ENCODE measurements around the gene BMPR1B.

Gene BMPR1B

DNA sequence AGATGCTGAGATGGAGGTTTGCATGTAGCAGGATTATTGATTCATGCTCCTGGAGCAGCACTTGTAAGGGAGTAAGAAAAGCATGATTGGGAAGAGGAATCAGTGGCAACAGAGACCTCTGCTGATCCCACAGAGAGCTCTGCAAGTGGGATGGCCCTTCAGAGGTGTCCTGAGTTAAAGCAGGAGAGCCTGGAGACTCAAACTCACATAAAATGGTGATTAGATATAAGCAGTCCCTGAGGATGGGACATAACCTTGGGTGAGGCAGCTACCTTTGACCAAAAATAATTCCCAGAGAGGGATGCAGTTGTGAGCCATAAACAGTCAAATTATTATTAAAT, 25.4 kb upstream of the BMPR1B start:
- DNase-seq (ENCODE audit: insufficient read length) (no peak), FAIRE-seq (no peak)
- TF ChIP-seq TAF1 (IDR thresholded peaks at IDR 0.05; ENCODE audit: borderline replicate concordance, low read depth, low read length) (no peak), POLR2AphosphoS5 (IDR thresholded peaks at IDR 0.05; ENCODE audit: low read depth, low read length) (no peak), POLR2A (IDR thresholded peaks at IDR 0.05; ENCODE audit: low read depth, low read length) (no peak)

DNA sequence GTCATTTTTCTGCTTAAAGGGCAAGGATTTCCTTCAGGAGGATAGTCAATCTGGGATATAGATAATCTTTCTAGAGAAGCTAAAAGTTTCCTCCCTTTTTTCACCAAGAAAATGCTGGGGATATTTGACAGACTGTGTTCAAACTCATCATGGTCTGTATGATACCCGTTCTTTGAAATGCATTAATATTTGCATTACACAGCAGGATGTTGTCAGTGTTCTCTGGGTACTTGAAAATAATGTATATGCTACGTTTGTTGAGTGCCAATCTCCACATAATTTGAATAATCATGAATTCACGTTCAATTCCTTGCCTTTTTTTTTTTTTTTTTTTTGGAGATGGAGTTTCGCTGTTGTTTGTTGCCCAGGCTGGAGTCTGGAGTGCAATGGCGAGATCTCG, 18.0 kb upstream of the BMPR1B start:
- no peak for DNase-seq (ENCODE audit: insufficient read length)
- FAIRE-seq, result no peak
- TF ChIP-seq TAF1 (IDR thresholded peaks at IDR 0.05; ENCODE audit: borderline replicate concordance, low read depth, low read length), result no peak
- TF ChIP-seq POLR2A (IDR thresholded peaks at IDR 0.05; ENCODE audit: low read depth, low read length), result no peak
- no peak for TF ChIP-seq POLR2AphosphoS5 (IDR thresholded peaks at IDR 0.05; ENCODE audit: low read depth, low read length)

DNA sequence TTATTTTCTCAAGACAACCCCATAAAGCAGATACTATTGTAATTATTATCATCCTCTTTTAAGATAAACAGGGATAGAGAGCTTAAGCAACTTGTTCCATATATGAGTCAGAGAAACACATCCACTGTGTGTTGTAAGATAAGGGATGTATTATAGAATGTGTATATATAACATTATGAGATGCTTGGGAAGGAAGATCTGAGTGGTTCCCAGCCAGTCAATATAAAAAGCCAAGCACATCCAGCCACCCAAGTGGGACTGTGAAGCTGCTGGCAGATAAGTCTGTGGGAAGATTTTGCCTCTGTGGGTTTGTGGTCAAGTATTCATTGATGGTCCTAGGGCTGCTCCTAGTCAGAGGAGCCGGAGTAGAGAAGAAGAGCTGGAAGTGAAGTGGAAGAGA, 16.5 kb upstream of the BMPR1B start:
- FAIRE-seq (no peak), DNase-seq (ENCODE audit: insufficient read length) (no peak)
- TF ChIP-seq POLR2AphosphoS5 (IDR thresholded peaks at IDR 0.05; ENCODE audit: low read depth, low read length), result no peak
- TF ChIP-seq TAF1 (IDR thresholded peaks at IDR 0.05; ENCODE audit: borderline replicate concordance, low read depth, low read length), result no peak
- no peak for TF ChIP-seq POLR2A (IDR thresholded peaks at IDR 0.05; ENCODE audit: low read depth, low read length)

DNA sequence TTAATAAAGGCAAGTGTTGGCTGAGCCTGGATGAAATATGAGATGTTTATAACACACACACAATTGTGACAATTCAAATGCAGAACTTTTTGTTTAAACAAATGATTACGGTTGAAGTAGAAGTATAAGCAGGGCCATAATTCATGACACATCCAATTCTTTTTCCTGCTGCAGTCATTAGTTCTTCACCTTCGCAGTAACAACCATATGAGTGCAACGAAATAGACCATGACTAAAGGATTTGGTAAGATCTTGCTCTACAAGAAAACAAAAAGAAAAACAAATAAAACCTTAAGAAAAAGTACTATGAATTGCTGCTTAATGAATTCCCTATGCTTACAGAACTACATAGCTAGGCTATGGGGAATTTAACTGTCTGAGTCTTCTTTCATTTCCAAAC, 13.9 kb upstream of the BMPR1B start:
- FAIRE-seq (no peak), DNase-seq (ENCODE audit: insufficient read length) (no peak)
- TF ChIP-seq TAF1 (IDR thresholded peaks at IDR 0.05; ENCODE audit: borderline replicate concordance, low read depth, low read length), result no peak
- TF ChIP-seq POLR2A (IDR thresholded peaks at IDR 0.05; ENCODE audit: low read depth, low read length), result no peak
- TF ChIP-seq POLR2AphosphoS5 (IDR thresholded peaks at IDR 0.05; ENCODE audit: low read depth, low read length), result no peak

DNA sequence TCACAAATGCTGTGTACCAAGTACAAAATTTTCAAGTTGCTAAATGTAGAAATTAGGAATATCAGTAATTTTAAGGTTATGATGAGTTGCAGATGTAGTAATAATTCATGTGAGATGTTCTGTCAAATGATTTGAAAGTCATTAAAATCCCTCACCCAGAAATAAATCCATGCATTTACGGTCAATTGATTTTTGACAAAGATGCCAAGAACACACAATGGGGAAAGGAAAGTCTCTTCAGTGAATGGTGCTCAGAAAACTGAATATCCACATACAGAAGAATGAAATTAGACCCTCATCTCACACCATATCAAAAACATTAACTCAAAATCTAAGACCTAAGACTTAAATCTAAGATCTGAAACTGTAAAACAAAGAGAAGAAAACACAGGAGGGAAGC, 12.9 kb upstream of the BMPR1B start:
- TF ChIP-seq TAF1 (IDR thresholded peaks at IDR 0.05; ENCODE audit: borderline replicate concordance, low read depth, low read length) (no peak), POLR2A (IDR thresholded peaks at IDR 0.05; ENCODE audit: low read depth, low read length) (no peak), POLR2AphosphoS5 (IDR thresholded peaks at IDR 0.05; ENCODE audit: low read depth, low read length) (no peak)
- DNase-seq (ENCODE audit: insufficient read length), result no peak
- no peak for FAIRE-seq

DNA sequence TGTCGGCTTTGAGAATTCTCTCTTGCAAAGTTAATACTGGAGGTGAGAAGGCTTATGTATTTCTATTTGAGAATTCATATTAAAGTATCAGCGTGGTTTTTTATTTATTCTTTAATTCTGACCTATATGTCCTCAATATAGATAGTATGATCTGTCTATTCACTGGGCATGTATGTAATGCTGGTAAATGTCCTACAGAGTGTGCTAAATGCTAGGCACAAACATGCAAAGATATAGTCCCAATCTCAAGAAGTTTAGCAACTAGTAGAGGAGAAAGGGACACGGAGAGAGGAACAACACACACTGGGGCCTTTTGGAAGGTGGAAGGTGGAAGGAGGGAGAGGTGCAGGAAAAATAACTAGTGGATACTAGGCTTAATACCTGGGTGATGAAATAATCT, 11.0 kb upstream of the BMPR1B start:
- DNase-seq (ENCODE audit: insufficient read length) (no peak), FAIRE-seq (no peak)
- TF ChIP-seq POLR2A (IDR thresholded peaks at IDR 0.05; ENCODE audit: low read depth, low read length), result no peak
- TF ChIP-seq TAF1 (IDR thresholded peaks at IDR 0.05; ENCODE audit: borderline replicate concordance, low read depth, low read length), result no peak
- no peak for TF ChIP-seq POLR2AphosphoS5 (IDR thresholded peaks at IDR 0.05; ENCODE audit: low read depth, low read length)

DNA sequence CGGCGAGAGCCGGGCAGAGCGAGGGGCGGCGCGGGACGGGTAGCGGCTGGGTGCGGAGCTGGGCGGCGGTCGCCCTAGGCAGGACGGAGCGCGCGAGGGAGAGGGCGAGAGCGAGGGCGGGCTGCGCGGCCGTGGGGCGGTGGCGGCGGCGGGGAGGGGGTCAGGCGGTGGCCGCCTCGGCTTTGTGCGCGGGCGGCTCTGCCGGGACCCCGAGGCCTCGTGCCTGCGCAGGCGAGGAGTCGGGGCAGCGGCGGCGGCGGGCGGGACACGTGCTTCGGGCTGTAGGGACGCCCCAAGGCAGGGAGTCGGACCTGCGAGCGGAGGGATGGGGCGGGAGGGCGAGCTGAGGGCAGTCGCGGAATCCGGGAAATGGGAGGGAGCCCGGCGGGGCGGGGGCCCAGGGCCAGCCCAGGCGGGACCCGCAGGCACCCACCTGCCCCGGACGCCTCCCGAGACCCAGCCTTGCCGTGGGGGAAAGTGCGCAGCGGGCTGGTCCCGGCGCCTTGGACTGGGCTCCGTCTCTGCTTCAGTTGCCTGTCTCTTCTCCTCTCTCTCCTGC, 465 bp downstream of the BMPR1B start:
- no peak for TF ChIP-seq TAF1 (IDR thresholded peaks at IDR 0.05; ENCODE audit: borderline replicate concordance, low read depth, low read length)
- no peak for TF ChIP-seq POLR2AphosphoS5 (IDR thresholded peaks at IDR 0.05; ENCODE audit: low read depth, low read length)
- no peak for TF ChIP-seq POLR2A (IDR thresholded peaks at IDR 0.05; ENCODE audit: low read depth, low read length)
- FAIRE-seq (no peak), DNase-seq (ENCODE audit: insufficient read length) (peak; percentile 3)

DNA sequence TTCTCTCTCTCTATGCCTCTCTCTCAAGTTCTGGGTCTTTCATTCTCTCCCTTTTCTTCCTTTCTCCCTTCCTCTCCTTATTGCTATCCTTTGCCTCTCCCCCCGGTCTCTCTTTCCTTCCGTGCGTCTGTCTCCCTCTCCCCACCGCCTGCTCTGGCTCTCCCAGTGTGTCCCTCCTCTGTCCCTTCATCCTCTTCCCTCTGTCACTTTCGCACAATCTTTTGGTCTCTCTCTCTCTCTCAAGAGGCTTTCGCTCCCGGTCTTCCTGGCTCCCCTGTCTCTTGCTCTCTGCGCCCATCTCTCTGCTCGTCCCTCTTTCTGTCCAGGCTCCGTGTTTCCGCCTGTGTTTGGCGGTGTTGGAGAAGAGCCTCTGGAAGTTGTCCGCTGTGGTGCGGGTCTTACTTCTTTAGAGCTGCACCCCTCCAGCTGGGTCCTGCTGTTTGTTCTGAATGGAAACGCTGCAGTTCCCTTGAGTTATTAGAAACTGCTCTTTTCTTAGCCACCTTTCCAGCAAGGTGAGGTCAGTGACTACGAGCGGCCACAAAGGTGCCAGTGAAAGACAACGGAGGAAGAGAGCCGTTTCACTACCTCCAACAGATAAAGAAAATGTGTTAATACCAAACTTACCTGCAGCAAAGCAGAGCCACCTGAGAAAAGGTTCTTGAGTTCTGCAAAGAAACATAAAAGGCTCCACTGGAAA, 1.1 kb downstream of the BMPR1B start:
- no peak for FAIRE-seq
- TF ChIP-seq TAF1 (IDR thresholded peaks at IDR 0.05; ENCODE audit: borderline replicate concordance, low read depth, low read length) (no peak), POLR2A (IDR thresholded peaks at IDR 0.05; ENCODE audit: low read depth, low read length) (no peak), POLR2AphosphoS5 (IDR thresholded peaks at IDR 0.05; ENCODE audit: low read depth, low read length) (no peak)
- DNase-seq (ENCODE audit: insufficient read length), result no peak

DNA sequence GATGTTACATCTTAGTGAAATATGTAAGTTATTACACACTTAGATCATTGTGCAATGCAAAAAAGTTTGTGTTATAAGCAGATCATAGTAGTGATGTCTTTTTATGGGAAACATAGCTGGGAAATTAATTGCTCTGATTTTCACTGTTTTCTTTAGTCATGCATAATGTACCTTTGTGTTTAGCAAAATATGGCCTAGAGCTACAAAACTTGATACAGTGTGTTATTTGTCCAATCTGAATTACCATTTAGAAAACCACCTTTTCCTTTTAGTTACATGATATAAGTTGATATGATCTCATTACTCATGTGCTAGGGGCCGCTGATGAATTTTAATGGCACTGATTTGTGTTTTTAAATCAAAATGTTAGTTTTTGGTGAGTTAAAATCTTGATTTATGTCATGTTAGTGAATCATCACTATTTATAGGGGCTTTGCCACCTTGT, 2.0 kb downstream of the BMPR1B start:
- FAIRE-seq, result no peak
- no peak for DNase-seq (ENCODE audit: insufficient read length)
- TF ChIP-seq POLR2A (IDR thresholded peaks at IDR 0.05; ENCODE audit: low read depth, low read length), result no peak
- no peak for TF ChIP-seq POLR2AphosphoS5 (IDR thresholded peaks at IDR 0.05; ENCODE audit: low read depth, low read length)
- TF ChIP-seq TAF1 (IDR thresholded peaks at IDR 0.05; ENCODE audit: borderline replicate concordance, low read depth, low read length), result no peak

DNA sequence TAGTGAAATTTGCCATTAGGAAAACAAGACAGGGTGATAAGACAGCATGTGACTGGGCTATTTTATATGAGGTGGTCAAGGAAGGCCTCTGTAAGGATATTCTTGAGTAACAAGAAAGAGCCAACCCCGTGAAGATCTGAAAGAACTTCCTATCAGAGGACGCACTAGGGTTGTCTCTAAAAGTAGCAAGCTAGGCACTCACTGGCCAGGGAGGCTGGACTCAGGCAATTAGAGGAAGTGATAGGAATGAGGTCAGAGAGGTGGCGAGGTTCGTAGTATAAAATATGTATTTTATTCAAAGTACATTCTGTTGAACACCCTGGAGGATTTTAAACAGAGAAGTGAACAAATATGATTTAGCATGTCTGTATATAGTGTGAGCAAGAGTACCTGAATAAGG, 4.6 kb downstream of the BMPR1B start:
- FAIRE-seq (no peak), DNase-seq (ENCODE audit: insufficient read length) (no peak)
- TF ChIP-seq POLR2A (IDR thresholded peaks at IDR 0.05; ENCODE audit: low read depth, low read length), result no peak
- TF ChIP-seq POLR2AphosphoS5 (IDR thresholded peaks at IDR 0.05; ENCODE audit: low read depth, low read length), result no peak
- no peak for TF ChIP-seq TAF1 (IDR thresholded peaks at IDR 0.05; ENCODE audit: borderline replicate concordance, low read depth, low read length)

DNA sequence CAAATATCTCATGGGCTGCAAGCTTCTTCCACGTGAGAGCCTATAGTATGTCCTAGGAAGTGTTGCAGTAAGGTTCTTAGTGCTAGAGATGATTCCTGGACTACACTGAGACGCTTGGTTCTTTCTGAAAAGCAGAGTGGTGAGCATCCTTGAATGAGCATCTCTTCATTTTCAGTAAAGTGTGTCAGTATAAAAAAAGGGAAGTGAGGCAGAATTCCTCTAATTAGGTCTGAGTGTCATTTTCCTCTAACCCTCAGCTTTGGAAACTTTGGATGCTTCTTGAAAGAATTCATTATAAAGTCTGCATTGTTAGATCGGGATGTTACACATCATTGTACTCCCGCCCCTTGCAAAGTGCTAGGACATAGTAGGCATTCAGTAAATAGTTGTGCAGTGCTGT, 5.2 kb downstream of the BMPR1B start:
- DNase-seq (ENCODE audit: insufficient read length) (no peak), FAIRE-seq (no peak)
- TF ChIP-seq POLR2A (IDR thresholded peaks at IDR 0.05; ENCODE audit: low read depth, low read length), result no peak
- TF ChIP-seq POLR2AphosphoS5 (IDR thresholded peaks at IDR 0.05; ENCODE audit: low read depth, low read length), result no peak
- TF ChIP-seq TAF1 (IDR thresholded peaks at IDR 0.05; ENCODE audit: borderline replicate concordance, low read depth, low read length), result no peak

DNA sequence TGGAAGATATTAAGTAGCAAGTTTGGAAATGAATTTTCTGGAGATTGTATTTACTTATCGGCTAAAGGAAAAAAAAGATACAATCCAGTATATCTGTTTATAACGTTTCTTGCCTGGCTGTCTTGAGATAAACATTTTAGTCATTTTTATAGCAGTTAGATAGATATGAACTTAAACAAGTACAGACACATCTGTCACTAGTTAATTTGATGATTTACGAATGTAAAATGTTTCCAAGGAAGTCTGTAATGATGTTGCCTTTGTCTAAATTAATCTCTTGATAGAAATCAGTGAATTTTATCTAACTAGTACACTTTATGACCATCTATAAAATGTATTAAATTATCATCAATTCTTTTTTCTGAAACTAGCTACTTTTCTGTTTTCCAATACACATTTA, 5.7 kb downstream of the BMPR1B start:
- DNase-seq (ENCODE audit: insufficient read length) (no peak), FAIRE-seq (no peak)
- no peak for TF ChIP-seq POLR2AphosphoS5 (IDR thresholded peaks at IDR 0.05; ENCODE audit: low read depth, low read length)

Measured in GM12892 (cell line).